NOMO-1 treated with dmso at 0.1 percent for 144 hours (cell line): ENCODE data around the gene MACROH2A1.

Experiments used
- DNase-seq: peaks from one replicate; lab custom pipeline; 2025; ENCODE audit not compliant: unreplicated experiment; lab: John Stamatoyannopoulos, UW

MACROH2A1 gene

DNA sequence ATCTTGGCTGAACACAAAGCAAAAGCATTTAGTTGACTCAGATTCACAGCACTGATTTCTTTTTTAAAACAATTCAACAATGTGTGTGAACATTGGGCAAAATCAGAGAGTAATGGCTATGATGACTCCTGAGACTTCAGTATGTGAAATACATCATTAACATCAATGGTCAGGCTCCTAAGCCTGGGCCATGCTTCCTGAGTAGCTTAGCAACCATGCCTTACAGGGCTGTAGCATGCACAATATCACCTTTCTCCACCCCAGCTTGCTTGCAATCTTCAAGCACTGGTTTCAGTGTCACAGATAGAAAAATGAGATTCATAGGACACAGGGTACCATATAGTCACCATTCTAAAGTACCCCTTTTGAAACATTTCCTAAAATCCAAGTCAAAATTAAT is 41.3 kb downstream of the MACROH2A1 start:
- DNase-seq = no peak

DNA sequence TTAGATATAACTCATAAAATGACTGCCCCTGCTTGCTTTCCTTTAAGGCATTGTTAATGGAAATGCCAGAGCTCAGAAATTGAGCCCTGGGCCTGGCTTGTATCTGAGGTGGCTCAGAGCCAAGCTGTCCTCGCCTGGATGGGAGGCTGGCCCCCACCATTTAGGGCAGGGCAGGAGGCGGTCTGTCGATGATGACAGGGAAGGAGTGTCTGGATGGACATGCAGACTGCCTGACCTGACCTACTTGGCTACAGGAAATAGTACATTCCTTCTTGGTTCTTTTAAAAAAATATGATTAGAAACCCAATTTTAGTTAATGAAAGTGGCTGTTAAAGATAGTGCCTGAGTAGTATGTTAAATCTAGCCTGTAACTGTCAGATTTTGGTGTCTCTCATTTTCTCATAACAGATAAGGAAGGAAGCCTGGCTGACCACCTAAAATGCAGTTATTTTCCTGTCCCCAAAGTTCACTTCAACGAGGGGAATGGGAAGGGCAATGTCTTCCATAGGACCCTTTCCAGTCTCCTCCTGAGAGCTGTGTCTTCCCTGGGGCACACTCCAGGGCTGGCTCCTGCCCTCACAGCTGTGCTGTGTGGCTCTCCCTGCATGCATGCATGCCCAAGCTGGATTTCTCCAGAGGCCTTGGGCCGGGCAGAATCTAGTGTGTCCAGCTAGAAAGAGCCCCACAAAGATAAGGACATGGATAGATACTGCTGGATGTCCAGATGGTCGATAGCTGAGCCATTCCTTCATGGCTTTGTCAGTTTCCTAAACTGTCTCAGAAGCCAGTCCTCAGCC is 42.3 kb downstream of the MACROH2A1 start:
- no peak for DNase-seq

GRCh38 chr5:135355169-135355568 is 43.9 kb downstream of the MACROH2A1 start:
- no peak for DNase-seq

DNA sequence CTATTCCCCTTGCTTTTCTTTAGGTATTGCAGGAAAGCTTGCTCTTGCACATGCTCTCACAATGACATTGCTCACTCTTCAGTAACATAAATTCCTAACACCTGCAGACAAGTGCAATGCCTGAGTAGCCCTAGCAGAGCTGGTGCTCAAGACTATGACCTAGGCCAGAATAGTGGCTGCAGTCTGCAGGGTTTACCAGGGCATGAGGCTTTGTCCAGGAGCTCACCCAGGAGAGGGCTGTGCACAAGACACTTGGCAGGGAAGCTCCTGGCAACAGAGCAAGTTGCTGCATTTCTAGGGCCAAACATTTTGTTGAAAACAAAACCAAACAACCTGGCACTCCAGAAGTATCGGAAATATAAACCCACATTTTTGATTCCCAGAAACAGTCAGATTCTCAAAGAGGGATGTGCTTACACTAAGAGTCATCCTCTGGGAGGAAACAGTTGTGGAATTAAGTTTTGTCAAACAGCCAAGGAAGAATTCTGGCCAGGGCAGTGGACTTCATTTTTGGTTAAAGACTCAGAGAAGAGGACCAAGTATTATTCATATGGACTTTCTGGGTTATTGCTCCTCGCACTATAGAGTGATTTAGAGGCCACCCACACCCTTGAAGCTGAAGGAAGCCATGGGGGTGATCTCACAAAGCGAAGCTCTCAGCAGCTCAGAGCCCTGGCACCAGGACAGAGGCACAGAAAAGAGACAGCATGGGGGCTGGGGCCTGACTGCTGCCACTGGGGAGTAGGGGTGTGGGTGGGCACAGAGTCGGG is 44.9 kb downstream of the MACROH2A1 start:
- no peak for DNase-seq

GRCh38 chr5:135350536-135350935 is 48.5 kb downstream of the MACROH2A1 start:
- no peak for DNase-seq

DNA sequence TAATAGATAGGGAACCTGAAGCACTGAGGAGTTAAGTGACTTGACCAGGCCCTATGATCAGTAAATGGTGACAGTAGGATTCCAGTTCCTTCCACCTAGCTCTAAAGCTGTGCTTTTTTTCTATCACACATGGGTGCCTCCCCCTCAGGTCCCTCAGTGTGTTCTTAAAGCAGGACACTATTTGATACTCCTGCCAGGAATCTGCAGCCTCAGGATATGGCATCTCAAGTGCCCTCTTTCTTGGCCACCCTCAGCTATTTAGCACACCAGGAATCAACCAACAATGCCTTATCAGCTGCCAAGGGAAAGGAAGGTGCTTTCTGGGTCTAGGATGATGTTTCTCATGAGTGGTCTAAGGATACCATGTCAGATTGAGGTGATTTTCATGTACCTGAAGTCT is 49.1 kb downstream of the MACROH2A1 start:
- no peak for DNase-seq

DNA sequence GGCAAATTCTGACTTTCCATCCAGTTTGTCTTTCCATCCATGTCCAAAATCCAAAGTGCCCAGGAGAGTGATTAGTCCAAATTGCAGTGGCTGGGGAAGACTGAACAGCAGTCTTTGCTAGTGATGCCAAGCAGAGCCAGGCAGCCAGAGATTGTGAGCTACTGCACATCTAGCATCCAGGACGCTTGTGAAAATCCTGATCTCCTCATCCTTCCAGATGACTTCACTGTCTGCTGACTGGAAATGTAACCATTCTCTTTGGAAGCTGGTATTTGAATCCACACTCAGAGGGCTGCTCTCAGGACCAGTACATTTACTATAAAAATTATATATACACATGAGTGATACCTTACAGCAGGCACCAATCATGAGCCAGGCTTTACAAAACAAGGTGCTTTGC is 49.6 kb downstream of the MACROH2A1 start:
- DNase-seq = no peak

- no peak for DNase-seq
These were observed 50.1 kb downstream of the MACROH2A1 start for GRCh38 chr5:135348918-135349317.

- no peak for DNase-seq
These were observed 51.6 kb downstream of the MACROH2A1 start for GRCh38 chr5:135347392-135347791.

- no peak for DNase-seq
These were observed 52.9 kb downstream of the MACROH2A1 start for GRCh38 chr5:135345956-135346731.

- no peak for DNase-seq
These were observed 54.7 kb downstream of the MACROH2A1 start for GRCh38 chr5:135344349-135344748.

DNA sequence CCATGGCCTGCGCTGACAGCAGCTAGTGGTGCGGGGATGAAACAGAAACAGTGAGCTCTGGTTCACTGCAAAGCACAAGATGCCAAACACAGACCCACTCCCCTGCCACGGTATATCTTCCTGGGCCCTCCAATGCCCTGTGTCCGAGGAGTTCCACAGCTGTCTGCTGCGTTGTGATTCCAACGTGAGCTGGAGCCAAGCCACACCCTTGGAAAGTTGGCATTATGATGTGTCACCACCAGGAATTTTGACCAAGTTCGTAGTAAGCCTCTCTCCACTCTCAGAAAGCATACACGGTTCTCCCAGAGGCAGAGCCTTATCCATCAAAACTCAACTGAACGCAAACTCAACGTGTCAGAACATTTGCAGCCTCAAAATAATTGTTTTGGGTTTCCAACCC is 55.6 kb downstream of the MACROH2A1 start:
- no peak for DNase-seq

DNA sequence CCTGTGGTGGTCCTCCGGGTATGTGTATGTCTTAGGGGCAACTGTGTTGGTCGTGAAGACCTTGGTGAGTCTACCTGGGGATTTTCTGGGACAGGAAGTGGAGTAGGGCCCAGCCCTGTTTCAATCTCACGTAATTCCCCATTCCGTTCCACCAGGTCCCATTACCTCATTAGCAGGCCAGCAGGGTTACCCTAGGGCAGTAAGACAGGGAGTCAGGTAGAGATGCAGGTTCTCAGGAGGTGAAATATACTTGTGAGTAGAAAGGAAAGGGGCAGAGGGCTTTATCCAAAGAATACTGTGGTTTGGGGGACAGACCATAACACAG is 56.5 kb downstream of the MACROH2A1 start:
- no peak for DNase-seq

DNA sequence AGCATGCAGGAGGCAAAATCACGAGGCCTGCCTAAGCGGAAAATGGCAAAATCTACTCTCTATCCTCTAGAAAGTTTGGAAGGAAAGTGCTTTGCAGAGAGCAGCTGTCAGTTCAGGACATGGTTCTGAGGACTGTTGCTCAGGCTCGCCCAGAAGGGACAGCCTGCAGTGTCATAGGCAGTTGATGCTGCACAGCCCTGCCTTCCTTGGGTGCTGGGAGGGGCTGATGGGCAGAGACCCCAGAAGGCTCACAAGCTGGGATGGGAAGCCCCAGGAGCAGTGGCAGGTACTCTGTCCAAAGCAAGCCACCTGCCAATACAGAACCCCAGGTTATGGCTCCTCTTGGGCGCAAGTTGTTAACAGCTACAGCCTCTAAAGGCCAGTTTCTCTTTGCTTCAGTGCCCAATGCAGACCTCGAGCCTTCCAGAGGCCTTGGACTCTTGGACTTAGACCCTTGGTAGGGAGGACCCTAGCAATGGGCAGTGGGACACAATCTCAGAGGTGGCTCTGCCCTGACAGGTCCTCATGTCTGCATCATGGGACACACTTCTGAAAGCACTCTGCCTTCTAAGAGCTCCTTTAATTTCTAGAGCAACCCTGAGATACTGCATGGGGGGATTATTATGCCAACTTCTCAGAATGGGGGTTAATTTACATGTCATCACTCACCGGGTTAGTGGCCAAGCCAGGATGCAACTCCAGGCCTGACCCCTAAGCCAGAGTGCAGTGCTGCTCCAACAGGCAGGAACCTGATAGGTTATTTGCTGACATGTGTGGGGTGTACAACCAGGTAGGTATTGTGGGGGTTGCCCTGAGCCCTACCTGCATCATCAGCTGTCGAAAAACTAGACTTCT is 57.1 kb downstream of the MACROH2A1 start:
- DNase-seq = no peak

GRCh38 chr5:135341016-135341666 is 57.9 kb downstream of the MACROH2A1 start:
- DNase-seq = no peak

GRCh38 chr5:135340568-135340967 is 58.5 kb downstream of the MACROH2A1 start:
- DNase-seq = no peak

GRCh38 chr5:135339623-135340022 is 59.4 kb downstream of the MACROH2A1 start:
- no peak for DNase-seq

DNA sequence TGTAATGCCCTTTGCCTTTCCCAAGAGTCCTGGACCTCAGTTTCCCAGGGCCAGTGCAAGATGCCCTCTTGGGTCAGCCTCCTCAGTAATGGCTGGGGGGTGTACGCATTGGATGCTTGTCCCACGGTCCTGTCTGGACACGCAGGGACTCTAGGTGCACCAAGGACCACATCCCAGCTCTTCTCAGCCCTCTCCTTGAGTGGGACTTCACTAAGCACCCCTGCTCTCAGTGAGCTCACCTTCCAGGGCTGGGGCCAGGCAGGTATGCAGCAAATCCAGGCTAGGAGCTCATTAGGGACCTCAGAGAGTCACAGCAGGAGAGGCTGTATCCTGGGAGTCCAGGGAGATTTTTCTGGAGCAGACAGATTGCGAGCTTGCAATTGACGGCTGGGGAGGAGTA is 59.8 kb downstream of the MACROH2A1 start:
- no peak for DNase-seq

DNA sequence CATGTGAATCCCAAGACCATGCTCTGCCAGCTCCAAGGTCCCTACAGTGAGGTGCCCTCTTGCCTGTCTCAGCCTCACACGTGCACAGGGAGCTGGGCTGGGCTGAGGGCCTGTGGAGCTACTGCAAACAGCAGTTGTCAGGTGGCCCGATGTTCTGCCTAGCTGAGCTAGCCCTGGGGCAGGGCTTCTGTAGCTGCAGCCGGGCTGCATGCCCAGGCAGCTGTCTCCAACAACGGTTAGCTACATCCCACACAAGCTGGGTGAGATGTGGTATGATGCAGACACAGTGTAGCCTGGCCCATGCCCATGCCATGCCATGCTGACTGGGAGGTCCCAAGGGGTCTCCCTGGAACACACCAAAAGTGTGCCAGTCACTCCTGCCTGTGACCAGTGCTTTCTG is 62.0 kb downstream of the MACROH2A1 start:
- no peak for DNase-seq

DNA sequence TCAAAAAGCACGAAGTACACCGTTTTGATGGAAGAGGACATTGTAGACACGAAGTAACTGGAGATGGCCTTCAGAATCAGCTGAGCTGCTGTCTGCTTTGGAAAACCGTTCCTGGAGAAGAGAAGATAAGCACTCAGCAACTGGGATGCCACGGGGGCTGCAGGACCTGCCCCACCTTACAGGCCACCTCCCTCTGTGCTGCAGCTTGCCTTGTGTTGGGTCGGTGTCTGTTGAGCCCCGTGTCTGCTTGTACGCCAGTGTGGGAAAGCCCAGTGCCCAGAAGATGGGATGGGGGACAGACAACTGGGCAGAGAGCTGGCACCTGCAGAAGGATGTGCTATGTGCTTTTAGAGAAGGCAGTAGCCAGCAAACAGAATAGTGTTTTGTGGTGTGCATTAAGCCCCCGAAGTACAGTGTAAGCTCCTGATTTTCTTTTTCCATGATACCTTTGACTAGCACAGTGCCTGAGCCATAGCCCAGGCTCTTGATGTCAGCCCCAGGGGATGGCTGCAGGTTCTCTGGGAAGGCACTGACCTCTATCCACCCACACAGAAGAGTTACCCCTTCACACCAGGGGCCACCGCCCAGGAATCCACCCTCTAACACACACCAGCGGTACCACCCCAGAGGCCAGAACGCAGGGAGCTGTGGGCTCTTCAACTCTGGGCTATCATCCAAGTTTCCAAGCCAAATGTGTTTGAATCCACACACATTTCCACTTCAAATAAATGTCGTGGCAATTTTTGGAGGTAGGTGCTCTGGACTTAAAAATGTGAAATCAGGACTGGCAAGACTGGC is 63.8 kb downstream of the MACROH2A1 start:
- no peak for DNase-seq
